HG03378 (cell line): Measurements from ENCODE around the gene IL3RA.
"Not testable (repeated sequence)": the region's sequence is repeated elsewhere in the genome, so short reads cannot be mapped to it uniquely, and the experiment has no call there.

ENCODE experiments used
- ATAC-seq: cut with Tn5 transposase; IDR thresholded peaks from one replicate; pipeline ENCODE4 v1.9.1; 2021; ENCODE audit warnings: mild to moderate bottlenecking, moderate library complexity; ENCODE audit not compliant: unreplicated experiment

The IL3RA gene

GRCh38 chrX:1421433-1422134 lies 85.0 kb downstream of the IL3RA start:
- ATAC-seq, result no peak

GRCh38 chrX:1422135-1422465 lies 85.5 kb downstream of the IL3RA start:
- ATAC-seq, result no peak

- ATAC-seq, result no peak
Observed at GRCh38 chrX:1423215-1423614, 86.6 kb downstream of the IL3RA start.

DNA sequence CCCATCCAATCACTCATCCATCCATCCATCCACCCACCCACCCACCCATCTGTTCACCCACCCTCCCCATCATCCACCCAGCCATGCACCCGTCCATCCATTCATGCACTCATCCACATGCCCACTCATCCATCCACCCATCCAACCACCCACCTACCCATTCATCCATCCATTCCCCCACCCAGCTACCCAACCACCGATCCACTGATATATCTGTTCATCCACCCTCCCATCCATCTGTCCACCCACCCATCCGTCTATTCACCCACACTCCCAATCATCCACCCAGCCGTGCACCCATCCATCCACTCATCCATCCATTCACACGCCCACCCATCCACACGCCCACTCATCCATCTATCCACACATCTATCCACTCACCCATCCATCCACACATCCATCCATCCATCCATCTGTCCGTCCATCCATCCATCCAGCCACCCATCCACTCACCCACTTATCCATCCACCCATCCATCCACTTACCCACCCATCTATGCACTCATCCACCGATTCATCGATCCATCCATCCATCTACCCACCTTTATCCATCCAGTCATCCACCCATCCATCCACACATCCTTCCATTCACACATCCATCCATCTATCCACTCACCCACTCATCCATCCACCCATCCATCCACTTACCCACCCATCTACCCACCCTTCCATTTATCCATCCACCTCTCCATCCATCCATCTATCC lies 87.7 kb downstream of the IL3RA start:
- no peak for ATAC-seq

DNA sequence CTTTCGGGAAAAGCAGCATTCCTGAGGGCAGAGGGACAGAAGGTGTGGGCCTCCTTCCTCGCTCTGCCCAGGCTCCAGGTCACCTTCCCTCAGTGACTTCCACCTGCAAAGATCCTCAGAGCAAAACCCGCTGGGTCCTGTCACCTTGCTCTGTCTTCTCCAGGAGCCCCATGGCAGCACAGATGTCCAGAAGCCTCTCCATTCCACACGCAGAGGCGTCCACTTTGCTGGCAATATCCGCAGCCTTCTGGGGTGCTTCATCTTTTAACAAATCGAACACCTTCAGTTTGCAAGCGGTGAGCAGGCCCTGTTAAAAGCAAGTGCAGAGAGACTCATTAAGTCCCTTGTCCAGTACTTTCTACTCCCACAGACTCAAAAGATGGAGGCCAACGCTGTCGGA lies 88.8 kb downstream of the IL3RA start:
- no peak for ATAC-seq

- not testable (repeated sequence) for ATAC-seq
Observed at GRCh38 chrX:1426321-1426720, 89.7 kb downstream of the IL3RA start.

DNA sequence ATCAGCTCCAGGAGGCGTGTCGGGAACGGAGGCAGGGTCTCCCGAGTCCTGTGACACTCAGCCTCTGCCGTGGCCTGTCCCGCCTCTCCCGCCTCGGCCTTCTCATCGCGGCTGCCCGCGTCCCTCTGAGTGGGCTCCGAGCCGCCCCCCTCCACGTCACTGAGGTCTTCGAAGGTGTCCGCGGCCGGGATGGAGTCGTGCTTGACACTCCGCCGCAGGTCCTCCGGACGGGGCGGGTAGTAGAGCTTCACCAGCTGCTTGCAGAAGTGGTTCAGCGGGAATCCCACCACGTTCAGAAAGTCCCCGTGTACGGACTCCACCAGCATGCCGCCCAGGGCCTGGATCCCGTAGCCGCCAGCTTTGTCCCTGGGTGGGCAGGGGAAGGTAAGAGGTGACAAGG lies 91.2 kb downstream of the IL3RA start:
- no peak for ATAC-seq

DNA sequence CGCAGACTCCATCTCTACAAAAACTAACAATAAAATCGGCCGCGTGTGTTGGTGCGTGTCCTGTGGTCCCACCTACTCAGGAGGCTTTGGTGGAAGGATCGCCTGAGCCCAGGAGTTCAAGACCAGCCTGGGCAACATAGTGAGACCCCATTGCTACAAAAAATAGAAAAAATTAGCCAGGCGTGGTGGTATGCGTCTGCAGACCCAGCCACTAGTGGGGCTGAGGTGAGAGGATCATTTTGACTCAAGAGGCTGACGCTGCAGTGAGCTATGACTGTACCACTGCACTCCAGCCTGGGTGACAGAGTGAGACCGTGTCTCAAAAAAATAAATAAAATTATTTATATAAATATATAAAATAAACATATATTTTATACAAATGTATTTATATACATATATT lies 93.9 kb downstream of the IL3RA start:
- ATAC-seq, result no peak
